GM18499 (cell line): ENCODE results near the gene RSPRY1.
A peak's percentile ranks its signal among the peaks of the same experiment; 100 is the strongest.
"Not testable (repeated sequence)": the region's sequence is repeated elsewhere in the genome, so short reads cannot be mapped to it uniquely, and the experiment has no call there.

ENCODE experiments used
- ATAC-seq: cut with Tn5 transposase; IDR thresholded peaks from one replicate; pipeline ENCODE4 v1.9.1; 2021; ENCODE audit warnings: moderate number of reproducible peaks; ENCODE audit not compliant: insufficient read depth, unreplicated experiment

The RSPRY1 gene

DNA sequence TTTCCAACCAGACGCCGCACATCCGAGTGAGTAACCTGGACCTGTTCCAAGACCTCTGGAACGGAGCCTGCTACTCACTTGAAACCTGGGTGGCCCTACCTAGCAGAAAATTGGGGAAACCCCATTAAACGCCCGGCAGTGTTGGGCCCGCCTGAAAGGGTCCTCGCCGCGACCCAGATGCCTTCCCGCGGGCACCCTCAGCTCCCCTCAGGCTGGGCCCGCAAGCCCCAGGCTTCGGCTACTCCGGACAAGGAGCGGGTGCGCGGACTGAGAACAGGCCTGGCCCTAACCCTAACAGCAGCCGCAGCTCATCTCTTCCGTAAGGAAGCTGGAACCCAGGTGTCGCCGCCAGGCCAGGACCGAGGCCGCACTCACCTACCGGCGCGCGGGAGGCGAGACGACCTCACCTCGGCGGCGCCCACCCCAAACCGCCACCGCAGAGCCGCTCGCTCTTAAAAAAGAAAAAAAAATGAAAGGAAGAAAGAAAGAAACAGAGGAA is 634 bp upstream of the RSPRY1 start:
- peak; percentile 21 for ATAC-seq

DNA sequence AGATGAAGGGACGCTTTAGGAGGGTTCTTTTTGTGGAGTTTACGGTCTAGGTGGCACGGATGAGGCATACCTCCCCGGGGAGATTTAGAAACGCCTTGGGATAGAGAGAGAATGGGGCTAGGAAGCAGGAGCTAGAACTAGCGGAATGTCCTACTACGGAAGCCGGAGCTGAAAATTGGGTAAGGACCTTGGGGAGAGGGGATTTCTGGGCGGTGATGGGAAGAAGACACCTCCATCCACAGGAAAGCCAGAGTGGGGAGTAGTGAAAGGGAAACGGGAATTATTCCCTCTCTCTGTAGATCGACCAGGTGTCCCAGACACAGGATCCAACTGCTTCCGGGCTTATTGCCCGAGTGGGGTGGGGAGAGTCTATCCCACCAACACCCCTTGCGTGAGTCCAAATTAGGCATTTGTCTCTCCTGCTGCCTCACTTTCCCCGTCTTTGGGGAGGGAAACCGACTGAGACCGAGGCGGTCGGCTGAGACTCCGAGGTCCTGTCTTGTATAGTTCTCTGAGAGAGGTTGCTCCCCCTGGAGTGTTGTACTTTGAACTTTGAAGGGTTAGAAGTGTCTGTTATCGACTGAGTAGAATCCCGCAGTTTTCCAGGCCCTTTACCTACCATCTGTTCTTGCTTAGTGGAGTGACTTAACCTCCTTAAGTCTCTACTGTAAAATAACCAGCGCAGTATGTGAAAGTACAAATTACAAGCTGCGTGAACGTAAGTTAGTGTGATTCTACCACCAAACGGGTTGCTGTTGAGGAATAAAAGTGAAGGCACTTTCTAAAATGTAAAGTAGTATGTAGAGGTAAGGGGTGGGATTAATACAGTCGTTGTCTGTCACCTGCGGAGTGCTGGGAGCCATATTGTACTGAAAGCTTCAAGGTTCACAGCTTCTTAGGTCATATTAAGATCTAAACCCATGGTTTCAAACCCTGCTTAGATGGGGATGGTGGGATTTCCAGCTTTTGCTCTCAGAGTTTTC is 1.0 kb downstream of the RSPRY1 start:
- ATAC-seq = no peak

DNA sequence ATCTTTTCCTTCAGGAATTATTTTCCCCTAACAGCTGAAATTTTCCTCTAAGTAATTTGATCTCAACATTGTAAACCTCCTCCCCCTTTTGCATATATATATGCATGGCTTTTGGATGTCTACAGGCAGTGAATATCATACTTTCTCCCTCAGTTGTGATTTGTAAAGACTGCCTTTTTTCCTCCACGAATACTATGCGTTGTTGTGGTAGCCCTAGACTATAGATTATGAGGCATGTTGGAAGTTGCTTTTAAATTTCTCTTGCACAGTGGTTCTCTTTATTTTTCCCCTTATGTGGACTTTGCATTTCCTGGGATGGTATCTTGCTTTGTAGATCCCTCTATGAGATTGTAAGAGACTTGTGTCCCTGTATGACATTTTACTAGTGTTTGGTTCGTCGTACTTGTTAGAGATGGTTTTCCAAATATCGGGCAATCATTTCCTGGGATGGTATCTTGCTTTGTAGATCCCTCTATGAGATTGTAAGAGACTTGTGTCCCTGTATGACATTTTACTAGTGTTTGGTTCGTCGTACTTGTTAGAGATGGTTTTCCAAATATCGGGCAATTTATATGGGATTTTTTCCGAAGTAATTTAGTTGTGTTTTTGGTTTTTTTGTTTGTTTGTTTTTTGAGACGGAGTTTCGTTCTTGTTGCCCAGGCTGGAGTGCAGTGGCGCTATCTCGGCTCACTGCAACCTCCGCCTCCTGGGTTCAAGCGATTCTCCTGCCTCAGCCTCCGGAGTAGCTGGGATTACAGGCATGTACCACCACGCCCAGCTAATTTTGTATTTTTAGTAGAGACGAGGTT is 2.0 kb downstream of the RSPRY1 start:
- ATAC-seq = not testable (repeated sequence)

DNA sequence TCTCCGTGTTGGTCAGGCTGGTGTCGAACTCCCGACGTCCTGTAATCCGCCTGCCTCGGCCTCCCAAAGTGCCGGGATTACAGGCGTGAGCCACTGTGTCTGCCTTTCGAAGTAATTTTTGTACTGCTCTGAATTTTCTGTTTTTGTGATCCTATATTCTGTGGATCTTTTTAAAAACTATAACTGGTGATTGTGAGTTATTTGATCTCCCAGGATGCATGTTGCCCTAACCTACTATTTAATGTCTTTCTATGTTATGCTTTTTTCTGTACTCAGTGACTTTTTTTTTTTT is 2.5 kb downstream of the RSPRY1 start:
- no peak for ATAC-seq

DNA sequence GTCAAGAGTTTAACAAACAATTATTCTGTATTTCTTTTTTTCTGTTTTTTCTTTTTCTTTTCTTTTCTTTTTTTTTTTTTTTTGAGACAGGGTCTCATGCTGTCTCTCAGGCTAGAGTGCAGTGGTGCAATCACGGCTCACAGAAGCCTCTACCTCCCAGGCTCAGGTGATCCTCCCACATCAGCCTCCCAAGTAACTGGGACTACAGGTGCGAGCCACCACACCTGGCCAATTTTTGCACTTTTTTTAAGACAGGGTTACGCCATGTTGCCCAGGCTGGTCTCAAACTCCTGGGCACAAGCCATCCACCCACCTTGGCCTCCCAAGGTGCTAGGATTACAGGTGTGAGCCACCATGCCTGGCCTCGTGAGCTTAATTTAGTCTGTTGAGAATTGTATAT is 3.4 kb downstream of the RSPRY1 start:
- not testable (repeated sequence) for ATAC-seq

DNA sequence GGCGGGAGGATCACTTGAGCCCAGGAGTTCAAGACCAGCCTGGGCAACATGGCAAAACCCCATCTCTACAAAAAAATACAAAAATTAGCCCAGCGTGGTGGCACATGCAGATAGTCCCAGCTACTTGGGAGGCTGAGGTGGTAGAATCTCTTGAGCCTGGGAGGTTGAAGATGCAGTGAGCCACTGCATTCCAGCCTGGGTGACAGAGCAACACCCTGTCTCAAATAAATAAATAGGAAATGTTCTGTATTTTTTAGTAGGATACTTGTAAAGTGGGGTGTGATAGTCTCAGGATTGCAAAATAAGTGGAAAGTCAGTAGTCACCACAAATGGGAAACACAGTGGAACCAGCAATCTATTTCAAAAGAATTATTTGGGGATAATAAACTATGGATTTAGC is 4.0 kb downstream of the RSPRY1 start:
- ATAC-seq = no peak

DNA sequence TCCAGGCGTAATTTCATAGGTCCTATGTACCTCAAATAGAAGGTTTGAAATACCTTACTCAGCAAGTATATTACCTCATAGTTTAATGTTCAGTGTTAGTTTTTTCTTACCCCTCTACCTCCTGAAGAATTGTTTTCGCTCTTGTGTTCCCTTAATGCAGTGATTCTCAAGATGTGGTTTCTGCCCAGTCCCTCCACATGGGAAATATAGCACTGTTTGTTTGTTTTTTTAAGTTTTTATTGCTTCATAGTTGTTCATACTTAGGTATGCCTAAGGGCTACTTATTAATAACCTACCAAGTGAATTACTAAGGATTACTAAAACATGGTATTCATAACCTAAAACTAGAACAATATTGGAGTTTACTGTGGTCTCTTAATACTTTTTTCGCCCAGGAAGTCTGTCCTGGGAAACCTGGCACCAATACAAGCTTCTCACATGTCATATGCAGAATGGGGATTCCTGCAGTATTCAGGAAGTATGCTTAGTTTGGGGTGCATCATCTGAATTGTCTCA is 5.0 kb downstream of the RSPRY1 start:
- no peak for ATAC-seq

DNA sequence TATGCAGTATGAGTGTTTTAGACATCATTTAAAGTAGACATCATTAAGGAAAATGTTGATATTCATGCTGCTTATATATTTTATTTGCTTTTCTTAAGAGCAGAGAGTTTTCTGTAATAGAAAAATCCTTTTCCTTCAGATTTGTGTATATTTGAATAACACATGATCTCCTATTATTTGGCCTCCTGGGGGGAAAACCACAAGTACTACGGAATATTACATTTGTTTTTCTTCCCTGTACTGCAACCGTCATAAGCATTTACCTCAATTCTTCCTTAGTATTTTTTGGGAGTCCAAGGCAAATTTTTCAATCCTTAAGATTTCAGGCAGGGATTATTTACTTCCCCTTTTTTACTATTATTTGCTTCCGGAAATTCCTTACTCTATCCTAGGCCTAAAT is 6.0 kb downstream of the RSPRY1 start:
- ATAC-seq = no peak

DNA sequence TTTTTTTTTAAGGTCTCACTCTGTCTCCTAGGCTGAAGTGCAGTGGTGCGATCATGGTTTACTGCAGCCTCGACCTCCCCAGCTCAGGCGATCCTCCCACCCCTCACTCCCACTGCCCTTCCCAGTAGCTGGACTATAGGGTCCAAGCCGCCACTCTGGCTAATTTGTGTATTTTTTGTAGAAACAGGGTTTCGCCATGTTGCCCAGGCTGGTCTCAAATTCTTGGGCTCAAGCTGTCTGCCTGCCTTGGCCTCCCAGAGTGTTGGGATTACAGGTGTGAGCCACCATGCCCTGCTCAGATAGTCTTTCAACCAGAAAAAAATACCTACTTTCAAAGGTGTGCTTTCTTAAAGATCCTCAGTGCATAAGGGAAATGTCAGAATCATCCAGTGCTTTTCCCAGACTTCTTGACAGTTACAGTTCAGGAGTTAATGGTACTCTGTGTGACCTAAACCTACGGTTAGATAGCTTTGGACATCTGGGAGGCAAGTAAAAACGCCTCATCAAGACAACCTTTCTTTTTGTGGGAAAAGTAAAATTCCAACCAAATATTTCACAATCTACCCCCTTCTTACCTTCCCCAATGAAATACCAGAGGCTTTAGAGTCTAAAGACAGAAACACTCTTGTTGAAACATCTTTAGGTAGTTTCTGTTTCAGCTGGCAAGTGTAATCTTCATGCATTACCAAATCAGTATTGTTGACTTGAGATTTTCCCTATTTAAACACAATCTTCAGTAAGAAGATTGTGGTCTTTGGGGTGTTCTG is 6.8 kb downstream of the RSPRY1 start:
- no peak for ATAC-seq

DNA sequence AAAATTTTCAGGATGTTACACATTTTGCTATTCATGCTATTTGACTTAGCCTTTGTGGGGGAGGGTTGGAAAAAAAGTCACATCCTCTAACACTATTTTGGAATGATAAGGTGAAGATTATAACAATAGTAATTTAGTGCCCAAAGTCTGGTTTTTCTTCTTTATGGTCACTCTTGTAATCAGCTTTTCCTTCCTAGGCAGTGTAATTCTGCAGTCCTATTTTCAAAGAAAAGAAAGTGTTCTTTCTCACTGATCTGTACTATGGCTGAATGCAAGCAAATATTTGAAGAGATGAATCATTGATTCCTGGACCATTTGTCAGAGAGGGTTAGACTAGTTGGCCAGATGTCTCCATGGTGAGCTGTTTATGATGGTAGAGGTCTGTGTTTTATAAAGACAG is 8.4 kb downstream of the RSPRY1 start:
- ATAC-seq = no peak

DNA sequence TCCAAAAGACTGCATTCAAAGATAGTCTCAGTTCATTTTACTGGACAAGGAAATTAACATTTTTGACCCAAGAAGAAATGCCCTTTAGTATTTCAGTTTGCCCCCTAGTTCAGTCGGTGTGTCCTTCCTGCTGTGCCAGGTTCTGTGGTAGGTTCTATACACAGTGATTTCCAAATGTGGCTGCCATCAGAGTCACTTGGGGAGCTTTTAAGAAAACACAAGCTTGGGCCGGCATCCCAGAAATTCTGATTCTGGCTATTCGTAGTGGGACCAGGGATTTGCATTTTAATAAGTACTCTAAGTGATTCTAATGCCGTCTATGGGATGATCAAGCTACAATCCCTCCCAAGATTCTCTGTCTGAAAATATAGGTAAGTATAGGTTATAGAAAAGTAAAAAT is 10.2 kb downstream of the RSPRY1 start:
- ATAC-seq = no peak

DNA sequence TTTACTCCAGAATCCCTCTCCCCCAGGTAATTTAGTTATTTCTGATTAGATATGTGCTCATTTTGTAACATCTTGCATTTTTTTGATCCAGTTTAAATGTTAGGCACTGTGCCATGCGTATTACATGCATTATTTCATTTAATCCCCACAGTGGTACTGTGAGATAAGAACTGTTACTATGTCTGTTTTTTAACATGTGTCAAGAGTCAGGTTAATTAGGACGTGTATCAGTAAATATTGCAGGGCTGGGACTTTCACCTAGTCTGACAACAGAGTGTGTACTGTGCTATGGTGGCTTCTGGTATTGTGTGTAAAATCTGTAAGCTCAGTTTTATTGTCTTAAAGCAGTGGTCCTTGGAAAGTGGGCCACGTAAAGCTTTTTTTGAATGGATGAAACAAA is 10.6 kb downstream of the RSPRY1 start:
- no peak for ATAC-seq

DNA sequence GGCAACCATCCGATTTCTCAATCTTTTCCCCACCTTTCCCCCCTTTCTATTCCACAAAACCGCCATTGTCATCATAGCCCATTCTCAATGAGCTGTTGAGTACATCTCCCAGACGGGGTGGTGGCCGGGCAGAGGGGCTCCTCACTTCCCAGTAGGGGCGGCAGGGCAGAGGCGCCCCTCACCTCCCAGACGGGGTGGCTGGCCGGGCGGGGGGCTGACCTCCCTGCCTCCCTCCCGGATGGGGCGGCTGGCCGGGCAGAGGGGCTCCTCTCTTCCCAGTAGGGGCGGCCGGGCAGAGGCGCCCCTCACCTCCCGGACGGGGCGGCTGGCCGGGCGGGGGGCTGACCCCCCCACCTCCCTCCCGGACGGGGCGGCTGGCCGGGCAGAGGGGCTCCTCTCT is 14.2 kb downstream of the RSPRY1 start:
- ATAC-seq = not testable (repeated sequence)

DNA sequence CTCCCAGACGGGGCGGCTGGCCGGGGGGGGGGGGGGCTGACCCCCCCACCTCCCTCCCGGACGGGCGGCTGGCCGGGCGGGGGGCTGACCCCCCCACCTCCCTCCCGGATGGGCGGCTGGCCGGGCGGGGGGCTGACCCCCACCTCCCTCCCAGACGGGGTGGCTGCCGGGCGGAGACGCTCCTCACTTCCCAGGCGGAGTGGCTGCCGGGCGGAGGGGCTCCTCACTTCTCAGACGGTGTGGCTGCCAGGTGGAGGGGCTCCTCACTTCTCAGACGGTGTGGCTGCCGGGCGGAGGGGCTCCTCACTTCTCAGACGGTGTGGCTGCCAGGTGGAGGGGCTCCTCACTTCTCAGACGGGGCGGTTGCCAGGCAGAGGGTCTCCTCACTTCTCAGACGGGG is 14.8 kb downstream of the RSPRY1 start:
- not testable (repeated sequence) for ATAC-seq

DNA sequence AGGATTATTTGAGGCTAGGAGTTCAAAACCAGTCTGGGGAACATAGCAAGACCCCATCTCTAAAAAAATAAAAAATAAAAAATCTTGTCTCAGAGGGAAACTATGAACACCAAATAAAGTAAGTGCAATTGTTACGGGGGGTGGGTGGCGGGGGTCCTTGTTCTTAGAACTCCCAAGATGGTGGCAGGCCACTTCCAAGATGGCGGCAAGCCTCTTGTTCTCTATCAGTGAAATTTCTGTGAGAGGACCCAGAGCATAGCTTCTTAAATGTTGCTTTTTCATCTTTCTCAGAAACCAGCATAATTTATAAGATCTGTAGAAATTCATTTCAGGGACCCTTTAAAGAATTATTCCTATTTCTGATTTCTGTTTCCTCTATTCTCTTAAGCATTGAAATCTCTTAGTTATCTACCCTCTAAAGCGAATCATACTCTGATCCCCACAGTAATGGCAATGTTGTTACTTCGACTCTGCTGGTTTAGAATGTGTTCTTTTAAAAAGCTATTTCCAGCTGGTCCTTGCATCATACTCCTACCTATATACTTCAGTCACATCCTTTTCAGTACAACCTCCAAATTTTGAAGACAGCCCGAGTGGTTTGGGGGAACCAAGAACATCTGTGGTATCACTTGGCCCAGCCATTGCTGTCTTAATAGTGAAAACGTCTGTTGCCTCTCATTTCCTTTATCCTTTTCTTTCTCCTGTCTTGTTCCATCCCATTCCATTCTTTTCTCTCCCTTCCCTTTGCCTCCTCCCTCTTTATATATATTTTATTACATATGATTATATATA is 16.2 kb downstream of the RSPRY1 start:
- no peak for ATAC-seq

DNA sequence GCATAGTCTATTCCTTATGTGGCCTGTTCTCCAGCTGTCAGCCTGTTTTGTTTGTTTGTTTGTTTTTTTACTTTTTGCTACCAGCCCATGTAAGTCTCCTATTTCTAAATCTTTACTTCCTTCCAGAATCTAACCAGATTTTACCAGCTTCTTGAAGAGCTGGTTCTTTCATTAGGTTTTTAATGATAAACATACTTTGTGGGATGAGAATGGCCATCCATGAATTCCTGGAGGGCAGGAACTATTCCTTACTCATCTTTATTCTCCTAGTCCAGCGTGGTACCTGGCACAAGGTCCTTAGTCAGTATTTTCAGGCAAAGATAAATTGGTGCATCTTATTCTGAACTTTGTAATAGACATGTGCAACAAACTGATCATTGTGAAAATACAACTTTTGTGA is 17.3 kb downstream of the RSPRY1 start:
- ATAC-seq = no peak

DNA sequence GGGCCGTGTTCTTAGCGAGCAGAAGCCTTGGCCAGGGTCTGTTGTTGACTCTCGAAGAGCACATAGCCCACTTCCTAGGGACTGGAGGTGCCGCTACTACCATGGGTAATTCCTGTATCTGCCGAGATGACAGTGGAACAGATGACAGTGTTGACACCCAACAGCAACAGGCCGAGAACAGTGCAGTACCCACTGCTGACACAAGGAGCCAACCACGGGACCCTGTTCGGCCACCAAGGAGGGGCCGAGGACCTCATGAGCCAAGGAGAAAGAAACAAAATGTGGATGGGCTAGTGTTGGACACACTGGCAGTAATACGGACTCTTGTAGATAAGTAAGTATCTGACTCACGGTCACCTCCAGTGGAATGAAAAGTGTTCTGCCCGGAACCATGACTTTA is 18.5 kb downstream of the RSPRY1 start:
- ATAC-seq = no peak

DNA sequence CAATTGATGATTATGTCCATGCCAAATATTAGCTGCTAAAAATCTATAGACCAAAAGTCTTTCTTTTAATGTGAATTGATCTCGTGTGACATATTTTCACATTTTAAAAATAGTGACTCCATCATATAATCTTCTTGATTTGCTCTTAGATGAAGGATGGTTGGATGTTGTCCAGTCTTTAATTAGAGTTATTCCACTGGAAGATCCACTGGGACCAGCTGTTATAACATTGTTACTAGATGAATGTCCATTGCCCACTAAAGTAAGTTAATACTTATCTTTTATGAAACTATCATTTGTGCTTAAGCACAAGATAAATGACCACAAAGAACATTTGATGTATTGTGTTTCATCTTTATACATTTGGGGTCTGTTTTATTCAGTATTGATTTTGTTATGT is 22.8 kb downstream of the RSPRY1 start:
- no peak for ATAC-seq

DNA sequence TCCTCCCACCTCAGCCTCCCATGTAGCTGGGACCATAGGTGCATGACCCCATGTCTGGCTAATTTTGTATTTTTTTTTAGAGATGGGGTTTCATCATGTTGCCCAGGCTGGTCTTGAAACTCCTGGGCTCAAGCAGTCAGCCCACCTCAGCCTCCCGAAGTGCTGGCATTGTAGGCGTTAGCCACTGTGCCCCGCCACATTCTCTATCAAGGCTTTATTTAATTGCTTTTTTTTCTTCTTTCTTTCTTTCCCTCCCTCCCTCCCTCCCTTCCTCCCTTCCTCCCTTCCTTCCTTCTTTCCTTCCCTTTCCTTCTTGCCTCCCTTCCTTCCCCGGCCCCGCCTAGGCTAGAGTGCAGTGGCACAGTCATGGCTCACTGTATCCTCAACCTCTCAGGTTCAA is 23.7 kb downstream of the RSPRY1 start:
- no peak for ATAC-seq

DNA sequence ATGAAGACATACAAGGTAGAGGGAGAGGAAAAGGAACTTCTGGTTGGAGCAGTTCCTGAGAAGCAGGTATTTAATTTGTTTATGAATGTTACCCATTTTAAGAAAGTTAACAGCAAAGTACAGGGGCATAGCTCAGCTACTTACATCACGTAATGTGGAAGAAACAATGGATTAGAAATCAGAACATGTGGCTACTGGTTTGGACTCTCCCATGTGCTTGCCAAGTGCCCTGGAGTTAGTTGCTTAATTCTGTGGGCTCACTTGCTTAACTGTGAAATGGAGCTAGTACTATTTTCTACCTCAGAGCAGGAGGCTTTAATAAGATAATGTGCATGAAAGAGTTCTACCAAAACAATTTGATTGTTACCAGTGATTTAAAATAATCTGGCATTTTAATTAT is 27.3 kb downstream of the RSPRY1 start:
- ATAC-seq = no peak
